Smooth muscle cell (in vitro differentiated cells): ENCODE measurements around the gene ADSS1. TPM values are rescaled to one million over a fixed set of nuclear protein-coding genes. Genes with fewer than 3 reads are reported as not detected.

Experiments
- DNase-seq: peaks from one replicate; lab custom pipeline; 2025; ENCODE audit not compliant: unreplicated experiment; lab: John Stamatoyannopoulos, UW
- H2AFZ ChIP-seq: fragments of 200-600 bp; sonication (generic); 2 replicates; pipeline ENCODE4 v1.6.0; 2016; ENCODE audit warnings: antibody characterized with exemption, low read depth, mild to moderate bottlenecking
- H3F3A ChIP-seq: fragments of 200-600 bp; sonication (generic); 2 replicates; pipeline ENCODE4 v1.6.0; 2017; ENCODE audit warnings: antibody characterized with exemption, low read depth
- H3K27ac ChIP-seq: fragments of 200-600 bp; sonication (generic); 2 replicates; pipeline ENCODE4 v1.5.1; 2016; ENCODE audit warnings: low read depth, mild to moderate bottlenecking
- H3K27me3 ChIP-seq: fragments of 200-600 bp; sonication (generic); 2 replicates; pipeline ENCODE4 v1.6.1; 2016; ENCODE audit warnings: low read depth, mild to moderate bottlenecking
- H3K36me3 ChIP-seq: fragments of 200-600 bp; sonication (generic); 2 replicates; pipeline ENCODE4 v1.5.1; 2016; ENCODE audit warnings: low read depth
- H3K4me1 ChIP-seq: fragments of 200-600 bp; sonication (generic); 2 replicates; pipeline ENCODE4 v1.5.1; 2016; ENCODE audit warnings: low read depth
- H3K4me2 ChIP-seq: fragments of 200-600 bp; sonication (generic); 2 replicates; pipeline ENCODE4 v1.6.0; 2016; ENCODE audit warnings: mild to moderate bottlenecking
- H3K4me3 ChIP-seq: fragments of 200-600 bp; sonication (generic); 2 replicates; pipeline ENCODE4 v1.5.1; 2016; ENCODE audit warnings: mild to moderate bottlenecking
- H3K79me2 ChIP-seq: fragments of 200-600 bp; sonication (generic); 2 replicates; pipeline ENCODE4 v1.6.0; 2016; ENCODE audit warnings: low read depth, mild to moderate bottlenecking
- H3K9ac ChIP-seq: fragments of 200-600 bp; sonication (generic); 2 replicates; pipeline ENCODE4 v1.6.0; 2016; ENCODE audit warnings: low read depth
- H3K9me3 ChIP-seq: fragments of 200-600 bp; sonication (generic); replicated peaks from 2 replicates; pipeline ENCODE4 v1.5.1; 2016; ENCODE audit warnings: low read depth
- H4K20me1 ChIP-seq: fragments of 200-600 bp; sonication (generic); 2 replicates; pipeline ENCODE4 v1.6.0; 2016; ENCODE audit warnings: low read depth
- WGBS: methylation state at CpG from one replicate; pipeline ENCODE4 v1.1.7; 2016; ENCODE audit warnings: low lambda C conversion rate; 5-methylcytosine and 5-hydroxymethylcytosine counted together
- polyA plus RNA-seq: library from polyadenylated mRNA; unstranded; fragments of >200 nt; fragmentation: Nextera tagmentation; extraction: Ambion mirVana; gene quantifications from 2 replicates; pipeline ENCODE4 v1.2.1, GENCODE V29; 2016
- total RNA-seq: library from RNA; depleted of rRNA; stranded (reverse); fragments of >200 nt; gene quantifications from 2 replicates; pipeline ENCODE4 v1.2.3, GENCODE V29; 2014
- TF ChIP-seq, protein P1 (sequence below): fragments of 200-600 bp; sonication (generic); IDR thresholded peaks from 2 replicates; pipeline ENCODE4 v1.5.1; 2017; ENCODE audit warnings: borderline replicate concordance, mild to moderate bottlenecking, antibody characterized with exemption; ENCODE audit not compliant: insufficient read depth, poor library complexity, severe bottlenecking

Gene ADSS1
- total and polyA plus RNA-seq, 2 experiments from 2014 or later = 7.8 to 43.0 TPM

DNA sequence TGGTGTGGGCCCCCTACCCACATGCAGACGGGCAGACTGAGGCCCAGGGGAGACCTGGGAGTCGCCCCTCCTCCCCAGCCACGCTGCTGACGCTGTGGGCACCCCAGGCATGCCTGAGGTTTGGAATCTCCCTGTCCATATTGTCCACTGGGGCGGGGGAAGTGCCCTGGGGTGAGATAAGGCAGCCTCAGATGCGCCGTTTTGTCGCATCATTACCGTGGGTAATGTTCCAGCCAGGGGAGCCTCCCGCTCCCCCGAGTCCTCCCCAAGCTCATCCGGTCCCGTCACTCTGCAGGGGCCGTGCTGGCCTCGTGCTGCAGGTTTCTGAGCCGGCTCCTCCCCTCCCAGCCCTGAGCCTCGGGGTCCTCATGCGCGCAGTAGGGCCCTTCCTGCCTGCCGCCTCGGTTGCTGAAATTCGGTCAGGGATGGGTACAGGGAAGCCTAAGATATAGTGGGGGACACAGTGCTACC, 23.2 kb upstream of the ADSS1 start:
- no peaks in the 10 kb centered on the region for H3K4me1 ChIP-seq
- no peak overlapping the region for H3K4me3 ChIP-seq
- H3K27me3 ChIP-seq = no peaks in the 10 kb centered on the region
- no peak overlapping the region for H3K27ac ChIP-seq
- DNase-seq = no peak
- no peak overlapping the region for H3K9ac ChIP-seq
- H3K4me2 ChIP-seq = no peak overlapping the region
- H2AFZ ChIP-seq = no peak overlapping the region
- no peaks in the 10 kb centered on the region for H3F3A ChIP-seq
- peaks cover 19% of the 10 kb centered on the region for H3K79me2 ChIP-seq
- 78% methylated on average over 22 of the region's 22 CpGs for WGBS
- TF ChIP-seq, protein P1, sequence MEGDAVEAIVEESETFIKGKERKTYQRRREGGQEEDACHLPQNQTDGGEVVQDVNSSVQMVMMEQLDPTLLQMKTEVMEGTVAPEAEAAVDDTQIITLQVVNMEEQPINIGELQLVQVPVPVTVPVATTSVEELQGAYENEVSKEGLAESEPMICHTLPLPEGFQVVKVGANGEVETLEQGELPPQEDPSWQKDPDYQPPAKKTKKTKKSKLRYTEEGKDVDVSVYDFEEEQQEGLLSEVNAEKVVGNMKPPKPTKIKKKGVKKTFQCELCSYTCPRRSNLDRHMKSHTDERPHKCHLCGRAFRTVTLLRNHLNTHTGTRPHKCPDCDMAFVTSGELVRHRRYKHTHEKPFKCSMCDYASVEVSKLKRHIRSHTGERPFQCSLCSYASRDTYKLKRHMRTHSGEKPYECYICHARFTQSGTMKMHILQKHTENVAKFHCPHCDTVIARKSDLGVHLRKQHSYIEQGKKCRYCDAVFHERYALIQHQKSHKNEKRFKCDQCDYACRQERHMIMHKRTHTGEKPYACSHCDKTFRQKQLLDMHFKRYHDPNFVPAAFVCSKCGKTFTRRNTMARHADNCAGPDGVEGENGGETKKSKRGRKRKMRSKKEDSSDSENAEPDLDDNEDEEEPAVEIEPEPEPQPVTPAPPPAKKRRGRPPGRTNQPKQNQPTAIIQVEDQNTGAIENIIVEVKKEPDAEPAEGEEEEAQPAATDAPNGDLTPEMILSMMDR = no peak
- peaks cover 10% of the 10 kb centered on the region for H3K36me3 ChIP-seq
- no peaks in the 10 kb centered on the region for H3K9me3 ChIP-seq
- H4K20me1 ChIP-seq = peaks cover 68% of the 10 kb centered on the region

DNA sequence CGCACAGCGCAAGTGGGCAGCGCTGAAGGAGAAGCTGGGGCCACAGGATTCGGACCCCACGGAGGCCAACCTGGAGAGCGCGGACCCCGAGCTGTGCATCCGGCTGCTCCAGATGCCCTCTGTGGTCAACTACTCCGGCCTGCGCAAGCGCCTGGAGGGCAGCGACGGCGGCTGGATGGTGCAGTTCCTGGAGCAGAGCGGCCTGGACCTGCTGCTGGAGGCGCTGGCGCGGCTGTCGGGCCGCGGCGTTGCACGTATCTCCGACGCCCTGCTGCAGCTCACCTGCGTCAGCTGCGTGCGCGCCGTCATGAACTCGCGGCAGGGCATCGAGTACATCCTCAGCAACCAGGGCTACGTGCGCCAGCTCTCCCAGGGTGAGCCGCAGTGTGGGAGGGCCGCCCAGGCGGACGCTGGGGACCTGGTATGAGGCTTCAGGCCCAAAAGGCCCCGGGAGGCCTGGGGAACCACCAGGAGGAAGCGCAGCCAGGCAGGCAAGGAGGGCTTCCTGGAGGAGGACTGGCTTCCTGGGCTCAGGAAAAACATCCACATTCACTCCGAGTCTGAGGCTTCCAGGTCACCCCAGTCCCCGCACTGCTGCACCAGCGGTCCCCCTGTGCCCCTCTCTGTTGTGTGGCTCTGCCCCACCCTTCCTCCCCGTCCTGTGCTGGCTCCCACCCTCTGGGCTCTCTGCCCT, 22.5 kb upstream of the ADSS1 start:
- Histone ChIP-seq H3K9me3 (no peaks in the 10 kb centered on the region), H3K4me2 (no peak overlapping the region), H3K4me3 (no peak overlapping the region), H4K20me1 (peaks cover 60% of the 10 kb centered on the region), H3K27ac (no peak overlapping the region), H3K9ac (no peak overlapping the region), H3K4me1 (no peaks in the 10 kb centered on the region), H2AFZ (no peak overlapping the region), H3K79me2 (peaks cover 17% of the 10 kb centered on the region), H3F3A (no peaks in the 10 kb centered on the region), H3K36me3 (peaks cover 10% of the 10 kb centered on the region), H3K27me3 (no peaks in the 10 kb centered on the region)
- 93% methylated on average over 35 of the region's 46 CpGs for WGBS
- TF ChIP-seq, protein P1 = no peak
- DNase-seq = no peak

DNA sequence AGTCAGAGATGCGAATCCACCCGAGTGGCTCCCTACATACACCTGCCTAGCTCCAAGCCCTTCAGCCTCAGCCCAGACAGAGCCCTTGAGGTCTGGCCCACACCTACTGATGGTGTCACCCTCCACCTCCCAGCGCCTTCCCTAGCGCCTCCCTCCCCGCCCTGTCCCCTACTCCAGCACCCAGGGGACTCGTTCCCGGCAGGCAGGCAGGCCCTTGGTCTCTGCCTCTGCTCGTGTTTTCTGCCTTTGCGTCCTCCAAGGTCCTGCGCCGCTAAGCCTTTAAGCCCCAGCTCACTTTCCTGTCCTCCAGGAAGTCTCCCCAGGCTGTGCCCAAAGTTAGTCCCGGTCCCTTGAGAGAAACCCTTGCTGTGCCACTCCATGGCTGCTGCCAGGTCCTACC, 21.9 kb upstream of the ADSS1 start:
- no peak overlapping the region for H2AFZ ChIP-seq
- H3K4me1 ChIP-seq = no peaks in the 10 kb centered on the region
- no peak for DNase-seq
- peaks cover 10% of the 10 kb centered on the region for H3K36me3 ChIP-seq
- peaks cover 55% of the 10 kb centered on the region for H4K20me1 ChIP-seq
- TF ChIP-seq, protein P1 = no peak
- H3K9me3 ChIP-seq = no peaks in the 10 kb centered on the region
- no peak overlapping the region for H3K27ac ChIP-seq
- no peak overlapping the region for H3K9ac ChIP-seq
- no peaks in the 10 kb centered on the region for H3F3A ChIP-seq
- H3K4me3 ChIP-seq = no peak overlapping the region
- 96% methylated on average over 12 of the region's 12 CpGs for WGBS
- no peaks in the 10 kb centered on the region for H3K27me3 ChIP-seq
- peaks cover 14% of the 10 kb centered on the region for H3K79me2 ChIP-seq
- H3K4me2 ChIP-seq = no peak overlapping the region

DNA sequence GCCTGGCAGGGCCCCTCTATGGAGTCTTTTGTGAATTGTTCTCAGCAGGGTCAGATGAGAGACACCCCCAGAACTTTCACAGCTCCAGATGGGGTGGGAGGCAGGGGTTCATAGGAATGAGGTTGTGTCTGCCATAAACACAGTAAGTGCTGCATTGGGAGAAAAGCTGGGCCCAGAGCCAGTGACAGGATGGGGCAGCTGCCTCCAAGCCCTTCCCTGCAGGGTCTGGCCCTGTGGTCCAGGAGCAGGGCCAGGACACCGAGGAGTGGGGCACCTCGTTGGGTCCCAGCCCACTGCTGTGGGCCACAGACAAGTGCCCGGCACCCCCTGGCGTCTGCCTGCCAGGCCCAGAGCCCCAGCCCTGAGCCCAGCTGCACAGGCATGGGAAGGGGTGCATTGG, 21.4 kb upstream of the ADSS1 start:
- no peaks in the 10 kb centered on the region for H3K9me3 ChIP-seq
- 95% methylated on average over 4 of the region's 4 CpGs for WGBS
- H3K4me2 ChIP-seq = no peak overlapping the region
- H3K36me3 ChIP-seq = peaks cover 10% of the 10 kb centered on the region
- H3K79me2 ChIP-seq = peaks cover 9% of the 10 kb centered on the region
- H3F3A ChIP-seq = no peaks in the 10 kb centered on the region
- no peak overlapping the region for H3K4me3 ChIP-seq
- H3K27me3 ChIP-seq = no peaks in the 10 kb centered on the region
- TF ChIP-seq, protein P1 = no peak
- no peak overlapping the region for H3K27ac ChIP-seq
- H3K9ac ChIP-seq = no peak overlapping the region
- H4K20me1 ChIP-seq = peaks cover 49% of the 10 kb centered on the region
- no peak overlapping the region for H2AFZ ChIP-seq
- no peaks in the 10 kb centered on the region for H3K4me1 ChIP-seq
- no peak for DNase-seq
